Measurements from ENCODE around the gene EIF2S3.

EIF2S3 gene

DNA sequence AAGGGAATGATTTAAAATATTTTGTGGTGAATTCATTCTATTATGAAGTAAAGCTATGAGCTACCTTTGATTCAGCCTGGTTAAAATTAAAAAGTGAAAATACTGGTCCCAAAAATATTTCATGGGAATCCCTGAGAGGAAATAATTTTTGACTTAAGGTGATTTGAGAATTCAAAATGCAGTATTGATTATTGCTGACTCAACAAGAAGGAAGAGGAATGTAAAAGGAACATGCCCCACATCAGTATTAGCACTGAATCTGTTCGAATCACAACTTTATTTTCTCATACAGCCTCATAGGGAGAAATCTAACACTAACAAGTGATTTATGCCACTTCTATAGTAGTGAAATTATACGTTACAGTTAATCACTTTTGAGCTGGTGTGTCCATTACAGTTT lies 27.7 kb downstream of the EIF2S3 start:
- Histone ChIP-seq H3K4ac (ENCODE audit: low read depth, low read length) (no peak overlapping the region), H2AFZ (ENCODE audit: insufficient read depth, low read length, poor library complexity) (no peak overlapping the region), H3K14ac (ENCODE audit: low read length) (no peak overlapping the region), H3K4me2 (ENCODE audit: low read length) (no peak overlapping the region), H4K91ac (ENCODE audit: low read depth, low read length) (no peak overlapping the region), H4K8ac (ENCODE audit: low read depth, low read length) (no peak overlapping the region), H2BK120ac (ENCODE audit: insufficient read depth, low read length, poor library complexity) (no peak overlapping the region), H3K27me3 (ENCODE audit: insufficient read depth, low read length) (no peaks in the 10 kb centered on the region), H3K4me3 (ENCODE audit: low read depth, low read length) (no peak overlapping the region), H2AK5ac (ENCODE audit: low read length) (no peak overlapping the region), H2BK5ac (ENCODE audit: low read depth, low read length, poor library complexity) (no peak overlapping the region), H3K18ac (ENCODE audit: low read length) (no peak overlapping the region), H3K79me1 (ENCODE audit: low read length) (no peaks in the 10 kb centered on the region), H4K12ac (ENCODE audit: low read depth, low read length) (no peak overlapping the region), H3K9ac (ENCODE audit: low read length) (no peak overlapping the region), H3K27ac (ENCODE audit: low read depth, low read length) (no peak overlapping the region), H3K4me1 (ENCODE audit: control insufficient read depth in 1 of 2, insufficient read depth in 2 of 2, low read length in 2 of 2) (no peaks in the 10 kb centered on the region), H2BK12ac (ENCODE audit: low read length) (no peak overlapping the region), H3K23ac (ENCODE audit: low read length) (no peak overlapping the region), H3K9me3 (ENCODE audit: insufficient read depth, low read depth, low read length) (no peaks in the 10 kb centered on the region), H3K36me3 (ENCODE audit: control insufficient read depth in 1 of 2, insufficient read depth in 2 of 2, low read length in 2 of 2) (peaks cover 0 to 3% of the 10 kb centered on the region in 2 experiments), H3K79me2 (ENCODE audit: control insufficient read depth, insufficient read depth, low read length, poor library complexity) (no peaks in the 10 kb centered on the region)
- no peak for DNase-seq
- no CpG with 5 or more reads among the region's 2 CpGs for WGBS (ENCODE audit: extremely low coverage, insufficient coverage, insufficient read length)

DNA sequence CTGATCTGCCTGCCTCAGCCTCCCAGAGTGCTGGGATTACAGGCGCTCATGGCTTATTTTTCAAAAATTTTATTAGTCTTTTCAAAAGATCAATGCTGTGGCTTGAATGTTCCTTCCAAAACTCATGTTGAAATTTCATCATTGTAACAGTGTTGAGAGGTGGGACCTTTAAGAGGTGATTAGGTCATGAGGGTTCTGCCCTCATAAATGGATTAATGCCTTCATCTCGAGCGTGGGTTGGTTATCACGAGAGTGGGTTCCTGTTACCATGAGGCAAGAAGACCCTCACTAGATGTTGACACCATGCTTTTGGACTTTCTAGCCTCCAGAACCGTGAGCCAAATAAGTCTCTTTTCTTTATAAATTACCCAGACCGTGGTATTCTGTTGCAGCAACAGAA lies 30.3 kb downstream of the EIF2S3 start:
- Histone ChIP-seq H3K36me3 (ENCODE audit: control insufficient read depth in 1 of 2, insufficient read depth in 2 of 2, low read length in 2 of 2) (no peaks in the 10 kb centered on the region), H4K12ac (ENCODE audit: low read depth, low read length) (no peak overlapping the region), H3K4ac (ENCODE audit: low read depth, low read length) (no peak overlapping the region), H4K91ac (ENCODE audit: low read depth, low read length) (no peak overlapping the region), H3K9me3 (ENCODE audit: insufficient read depth, low read depth, low read length) (no peaks in the 10 kb centered on the region), H3K23ac (ENCODE audit: low read length) (no peak overlapping the region), H2BK120ac (ENCODE audit: insufficient read depth, low read length, poor library complexity) (no peak overlapping the region), H2BK12ac (ENCODE audit: low read length) (no peak overlapping the region), H3K4me1 (ENCODE audit: control insufficient read depth in 1 of 2, insufficient read depth in 2 of 2, low read length in 2 of 2) (no peaks in the 10 kb centered on the region), H3K4me2 (ENCODE audit: low read length) (no peak overlapping the region), H2AK5ac (ENCODE audit: low read length) (no peak overlapping the region), H3K14ac (ENCODE audit: low read length) (no peak overlapping the region), H3K27me3 (ENCODE audit: insufficient read depth, low read length) (no peaks in the 10 kb centered on the region), H2AFZ (ENCODE audit: insufficient read depth, low read length, poor library complexity) (no peak overlapping the region), H3K79me1 (ENCODE audit: low read length) (no peaks in the 10 kb centered on the region), H3K18ac (ENCODE audit: low read length) (no peak overlapping the region), H4K8ac (ENCODE audit: low read depth, low read length) (no peak overlapping the region), H2BK5ac (ENCODE audit: low read depth, low read length, poor library complexity) (no peak overlapping the region), H3K4me3 (ENCODE audit: low read depth, low read length) (no peak overlapping the region), H3K9ac (ENCODE audit: low read length) (no peak overlapping the region), H3K79me2 (ENCODE audit: control insufficient read depth, insufficient read depth, low read length, poor library complexity) (no peaks in the 10 kb centered on the region), H3K27ac (ENCODE audit: low read depth, low read length) (no peak overlapping the region)
- no peak for DNase-seq
- WGBS (ENCODE audit: extremely low coverage, insufficient coverage, insufficient read length): no CpG with 5 or more reads among the region's 6 CpGs

DNA sequence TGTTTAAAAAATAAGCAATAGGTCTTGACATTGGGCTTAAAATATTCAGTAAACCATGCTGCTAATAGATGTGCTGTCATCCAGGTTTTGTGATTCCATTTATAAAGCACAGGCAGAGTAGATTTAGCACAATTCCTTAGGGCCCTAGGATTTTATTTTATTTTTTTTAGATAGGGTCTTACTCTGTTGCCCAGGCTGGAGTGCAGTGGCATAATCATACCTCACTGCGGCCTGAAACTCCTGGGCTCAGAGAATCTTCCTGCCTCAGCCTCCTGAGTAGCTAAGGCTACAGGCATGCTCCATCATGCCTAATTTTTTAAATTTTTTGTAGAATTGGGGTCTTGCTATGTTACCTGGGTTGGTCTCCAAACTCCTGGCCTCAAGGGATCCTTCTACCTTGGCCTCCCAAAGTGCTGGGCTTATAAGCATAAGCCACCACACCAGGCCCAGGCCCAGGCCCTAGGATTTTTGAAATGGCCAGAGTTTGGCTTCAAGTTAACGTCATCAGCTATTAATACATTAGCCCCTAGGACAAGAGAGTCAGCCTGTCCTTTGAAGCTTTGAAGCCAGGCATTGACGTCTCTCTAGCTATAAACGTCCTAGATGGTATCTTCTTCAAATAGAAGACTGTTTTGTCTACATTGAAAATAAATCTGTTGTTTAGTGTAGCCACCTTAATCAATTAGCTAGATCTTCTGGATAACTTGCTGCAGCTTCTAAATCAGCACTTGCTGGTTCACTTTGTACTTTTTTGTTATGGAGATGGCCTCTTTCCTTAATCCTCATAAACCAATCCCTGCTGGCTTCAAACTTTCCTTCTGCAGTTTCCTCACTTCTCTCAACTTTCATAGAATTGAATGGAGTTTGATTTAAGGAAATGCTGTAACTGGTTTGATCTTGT lies 35.8 kb downstream of the EIF2S3 start:
- Histone ChIP-seq H3K14ac (ENCODE audit: low read length) (no peak overlapping the region), H4K91ac (ENCODE audit: low read depth, low read length) (no peak overlapping the region), H3K79me2 (ENCODE audit: control insufficient read depth, insufficient read depth, low read length, poor library complexity) (no peaks in the 10 kb centered on the region), H3K23ac (ENCODE audit: low read length) (no peak overlapping the region), H3K9me3 (ENCODE audit: insufficient read depth, low read depth, low read length) (no peaks in the 10 kb centered on the region), H2AK5ac (ENCODE audit: low read length) (no peak overlapping the region), H3K4me2 (ENCODE audit: low read length) (no peak overlapping the region), H2AFZ (ENCODE audit: insufficient read depth, low read length, poor library complexity) (no peak overlapping the region), H2BK120ac (ENCODE audit: insufficient read depth, low read length, poor library complexity) (no peak overlapping the region), H3K27me3 (ENCODE audit: insufficient read depth, low read length) (no peaks in the 10 kb centered on the region), H4K12ac (ENCODE audit: low read depth, low read length) (no peak overlapping the region), H2BK12ac (ENCODE audit: low read length) (no peak overlapping the region), H3K4me3 (ENCODE audit: low read depth, low read length) (no peak overlapping the region), H3K27ac (ENCODE audit: low read depth, low read length) (no peak overlapping the region), H3K79me1 (ENCODE audit: low read length) (no peaks in the 10 kb centered on the region), H4K8ac (ENCODE audit: low read depth, low read length) (no peak overlapping the region), H3K9ac (ENCODE audit: low read length) (no peak overlapping the region), H2BK5ac (ENCODE audit: low read depth, low read length, poor library complexity) (no peak overlapping the region), H3K36me3 (ENCODE audit: control insufficient read depth in 1 of 2, insufficient read depth in 2 of 2, low read length in 2 of 2) (no peaks in the 10 kb centered on the region), H3K4me1 (ENCODE audit: control insufficient read depth in 1 of 2, insufficient read depth in 2 of 2, low read length in 2 of 2) (no peaks in the 10 kb centered on the region), H3K18ac (ENCODE audit: low read length) (no peak overlapping the region), H3K4ac (ENCODE audit: low read depth, low read length) (no peak overlapping the region)
- no peak for DNase-seq
- WGBS (ENCODE audit: extremely low coverage, insufficient coverage, insufficient read length): no CpG with 5 or more reads among the region's 4 CpGs

DNA sequence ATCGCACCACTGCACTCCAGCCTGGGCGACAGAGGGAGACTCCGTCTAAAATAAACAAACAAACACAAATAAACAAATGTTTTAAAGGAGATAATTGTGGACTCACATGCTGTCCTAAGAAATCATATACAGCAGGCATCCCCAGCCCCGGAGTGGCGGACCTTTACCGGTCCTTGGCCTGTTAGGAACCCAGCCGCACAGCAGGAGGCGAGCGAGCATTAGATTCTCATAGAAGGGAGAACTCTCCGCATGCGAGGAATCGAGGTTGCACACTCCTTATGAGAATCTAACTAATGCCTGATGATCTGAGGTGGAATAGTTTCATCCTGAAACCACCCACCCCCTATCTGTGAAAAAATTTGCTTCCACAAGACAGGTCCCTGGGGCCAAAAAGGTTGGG lies 39.0 kb downstream of the EIF2S3 start:
- no peak overlapping the region for H2BK5ac ChIP-seq (ENCODE audit: low read depth, low read length, poor library complexity)
- no CpG with 5 or more reads among the region's 12 CpGs for WGBS (ENCODE audit: extremely low coverage, insufficient coverage, insufficient read length)
- H4K12ac ChIP-seq (ENCODE audit: low read depth, low read length): no peak overlapping the region
- H3K79me1 ChIP-seq (ENCODE audit: low read length): no peaks in the 10 kb centered on the region
- H3K9ac ChIP-seq (ENCODE audit: low read length): no peak overlapping the region
- no peak overlapping the region for H3K14ac ChIP-seq (ENCODE audit: low read length)
- H3K79me2 ChIP-seq (ENCODE audit: control insufficient read depth, insufficient read depth, low read length, poor library complexity): no peaks in the 10 kb centered on the region
- no peaks in the 10 kb centered on the region for H3K4me1 ChIP-seq (ENCODE audit: control insufficient read depth in 1 of 2, insufficient read depth in 2 of 2, low read length in 2 of 2)
- H3K36me3 ChIP-seq (ENCODE audit: control insufficient read depth in 1 of 2, insufficient read depth in 2 of 2, low read length in 2 of 2): no peaks in the 10 kb centered on the region
- no peak overlapping the region for H4K91ac ChIP-seq (ENCODE audit: low read depth, low read length)
- no peak overlapping the region for H3K18ac ChIP-seq (ENCODE audit: low read length)
- DNase-seq: peak; percentile 23 to 56
- H2BK12ac ChIP-seq (ENCODE audit: low read length): no peak overlapping the region
- no peaks in the 10 kb centered on the region for H3K9me3 ChIP-seq (ENCODE audit: insufficient read depth, low read depth, low read length)
- no peak overlapping the region for H4K8ac ChIP-seq (ENCODE audit: low read depth, low read length)
- H3K27me3 ChIP-seq (ENCODE audit: insufficient read depth, low read length): no peaks in the 10 kb centered on the region
- no peak overlapping the region for H3K4ac ChIP-seq (ENCODE audit: low read depth, low read length)
- no peak overlapping the region for H2AFZ ChIP-seq (ENCODE audit: insufficient read depth, low read length, poor library complexity)
- no peak overlapping the region for H3K4me2 ChIP-seq (ENCODE audit: low read length)
- no peak overlapping the region for H3K27ac ChIP-seq (ENCODE audit: low read depth, low read length)
- no peak overlapping the region for H3K23ac ChIP-seq (ENCODE audit: low read length)
- H2AK5ac ChIP-seq (ENCODE audit: low read length): no peak overlapping the region
- no peak overlapping the region for H3K4me3 ChIP-seq (ENCODE audit: low read depth, low read length)
- H2BK120ac ChIP-seq (ENCODE audit: insufficient read depth, low read length, poor library complexity): no peak overlapping the region
